CD14-positive monocyte (primary cell): ENCODE results near the gene CECR2. TPM values are rescaled to one million over a fixed set of nuclear protein-coding genes. Genes with fewer than 3 reads are reported as not detected.
A peak's percentile ranks its signal among the peaks of the same experiment; 100 is the strongest.

Source experiments
- DNase-seq, 3 donors: peaks; one replicate each; pipeline ENCODE4 v3.0.0-alpha.2; 2011 to 2022
- H2AFZ ChIP-seq: 2 replicates; pipeline ENCODE4 v1.6.0; 2012; ENCODE audit warnings: mild to moderate bottlenecking, low read depth, low read length, inconsistent platforms; ENCODE audit not compliant: insufficient read depth, poor library complexity, severe bottlenecking
- H3K27ac ChIP-seq, 2 donors: 1 replicate in 1 of 2; 2 replicates in 1 of 2; pipeline ENCODE4 v1.5.1; 2012 to 2013; ENCODE audit warnings: low read length in 2 of 2, control low read depth in 1 of 2, inconsistent platforms in 1 of 2, low read depth in 1 of 2, mild to moderate bottlenecking in 1 of 2
- H3K27me3 ChIP-seq, 2 donors: one replicate each; pipeline versions ENCODE4 v1.6.0 to v1.6.1; 2011 to 2013; ENCODE audit warnings: low read length in 2 of 2; ENCODE audit not compliant: control insufficient read depth in 2 of 2, insufficient read depth in 2 of 2
- H3K36me3 ChIP-seq, 2 donors: replicated peaks in 1 of 2; 1 replicate in 1 of 2; 2 replicates in 1 of 2; pipeline versions ENCODE4 v1.5.1 to v1.6.1; 2012 to 2013; ENCODE audit warnings: low read length in 2 of 2, control low read depth in 1 of 2, inconsistent platforms in 1 of 2, mild to moderate bottlenecking in 1 of 2; ENCODE audit not compliant: insufficient read depth in 2 of 2, control insufficient read depth in 1 of 2
- H3K4me1 ChIP-seq, 2 donors: 1 replicate in 1 of 2; 2 replicates in 1 of 2; pipeline versions ENCODE4 v1.5.1 to v1.6.1; 2012 to 2013; ENCODE audit warnings: low read length in 2 of 2, control low read depth in 1 of 2, inconsistent platforms in 1 of 2, mild to moderate bottlenecking in 1 of 2, moderate library complexity in 1 of 2; ENCODE audit not compliant: insufficient read depth in 2 of 2, control insufficient read depth in 1 of 2
- H3K4me2 ChIP-seq: replicated peaks from 2 replicates; pipeline ENCODE3; 2012; ENCODE audit warnings: low read length, moderate library complexity, mild to moderate bottlenecking; ENCODE audit not compliant: poor library complexity, severe bottlenecking; ENCODE audit errors: extremely low read depth
- H3K4me3 ChIP-seq, 3 experiments: fragments of 200-600 bp in 1 of 3; sonication (generic) in 1 of 3; replicated peaks in 1 of 3; 1 replicate in 2 of 3; 2 replicates in 1 of 3; pipeline ENCODE4 v1.5.1; 2011 to 2013; ENCODE audit warnings: low read length in 3 of 3, mild to moderate bottlenecking in 3 of 3, control low read depth in 2 of 3, low read depth in 2 of 3, inconsistent platforms in 1 of 3, moderate library complexity in 1 of 3
- H3K79me2 ChIP-seq: 2 replicates; pipeline ENCODE4 v1.6.0; 2012; ENCODE audit warnings: mild to moderate bottlenecking, control low read depth, inconsistent platforms, low read length, moderate library complexity; ENCODE audit not compliant: insufficient read depth
- H3K9ac ChIP-seq: 2 replicates; pipeline ENCODE4 v1.6.0; 2017; ENCODE audit warnings: low read length, mild to moderate bottlenecking; ENCODE audit not compliant: insufficient read depth, poor library complexity, severe bottlenecking
- H3K9me3 ChIP-seq, 2 donors: replicated peaks in 1 of 2; 1 replicate in 1 of 2; 2 replicates in 1 of 2; pipeline versions ENCODE4 v1.5.1 to v1.6.1; 2012 to 2013; ENCODE audit warnings: low read length in 2 of 2, control low read depth in 1 of 2; ENCODE audit not compliant: control insufficient read depth in 1 of 2, insufficient read depth in 1 of 2
- H4K20me1 ChIP-seq: 2 replicates; pipeline ENCODE4 v1.6.0; 2012; ENCODE audit warnings: mild to moderate bottlenecking, low read length, control low read depth, moderate library complexity; ENCODE audit not compliant: insufficient read depth
- H3K27ac Mint-ChIP-seq, 7 donors: one replicate each; pipeline ENCODE4 v1.8.0; 2020; ENCODE audit warnings: mild to moderate bottlenecking in 7 of 7, mixed read lengths in 7 of 7, moderate library complexity in 6 of 7, inconsistent platforms in 2 of 7
- H3K27me3 Mint-ChIP-seq, 3 donors: one replicate each; pipeline ENCODE4 v1.8.0; 2021 to 2022; ENCODE audit warnings: low read depth in 3 of 3, mild to moderate bottlenecking in 3 of 3, mixed read lengths in 3 of 3, moderate library complexity in 3 of 3, inconsistent platforms in 1 of 3
- H3K36me3 Mint-ChIP-seq, 2 donors: one replicate each; pipeline ENCODE4 v1.8.0; 2020; ENCODE audit warnings: mixed read lengths in 2 of 2, inconsistent platforms in 1 of 2, mild to moderate bottlenecking in 1 of 2
- H3K4me1 Mint-ChIP-seq: one replicate; pipeline ENCODE4 v1.8.0; 2020; ENCODE audit warnings: mild to moderate bottlenecking, mixed read lengths
- H3K4me3 Mint-ChIP-seq, 2 donors: one replicate each; pipeline ENCODE4 v1.8.0; 2020; ENCODE audit warnings: mild to moderate bottlenecking in 2 of 2, mixed read lengths in 2 of 2, moderate library complexity in 1 of 2
- H3K9me3 Mint-ChIP-seq, 7 donors: one replicate each; pipeline ENCODE4 v1.8.0; 2020 to 2022; ENCODE audit warnings: mixed read lengths in 7 of 7, mild to moderate bottlenecking in 6 of 7, moderate library complexity in 6 of 7, inconsistent platforms in 2 of 7
- CTCF ChIP-seq: fragments of 200-600 bp; IDR thresholded peaks from one replicate; pipeline ENCODE4 v1.8.0; 2022; ENCODE audit warnings: antibody characterized with exemption, mild to moderate bottlenecking
- WGBS: methylation state at CpG from one replicate; pipeline ENCODE4 v1.1.5; 2013; ENCODE audit warnings: missing lambda C conversion rate; ENCODE audit not compliant: insufficient coverage; 5-methylcytosine and 5-hydroxymethylcytosine counted together
- intact Hi-C, 2 donors: fragments of 100-400 bp; cut with micrococcal nuclease; formaldehyde crosslinking; loops; one replicate each; pipeline versions ENCODE4 v1.15.0 to v1.15.1; 2023
- polyA plus RNA-seq, 3 donors: library from polyadenylated mRNA; depleted of rRNA in 1 of 3; unstranded in 2 of 3; stranded (reverse) in 1 of 3; fragments of 300-500 nt in 2 of 3; fragments of >200 nt in 1 of 3; fragmentation: Illumina TruSeq in 2 of 3; gene quantifications; 1 replicate in 2 of 3; 2 replicates in 1 of 3; pipeline ENCODE4 v1.2.3, GENCODE V29; 2012 to 2021

Gene CECR2
- polyA plus RNA-seq, 3 donors = 0.02 to 0.29 (median 0.24) TPM

- Mint-ChIP-seq H3K27ac (no peak overlapping the region), H3K36me3 (peaks cover 0 to 7% of the 10 kb centered on the region in 2 donors), H3K4me3 (peak overlapping the region; percentile 65 to 87), H3K4me1 (peaks cover 22% of the 10 kb centered on the region), H3K9me3 (peaks cover 0 to 18% (median 7%) of the 10 kb centered on the region in 7 donors), H3K27me3 (peaks cover 77 to 90% (median 79%) of the 10 kb centered on the region in 3 donors)
- no peaks in the 10 kb centered on the region for H3K36me3 ChIP-seq
- H3K4me1 ChIP-seq = peaks cover 8 to 21% of the 10 kb centered on the region in 2 donors
- no peaks in the 10 kb centered on the region for H3K79me2 ChIP-seq
- peak overlapping the region; percentile 72 for H3K4me2 ChIP-seq
- H4K20me1 ChIP-seq = no peaks in the 10 kb centered on the region
- intact Hi-C loops = no loop called here
- H3K9ac ChIP-seq = no peak overlapping the region
- no peak for TF ChIP-seq CTCF
- no peak overlapping the region for H3K27ac ChIP-seq
- peak overlapping the region in 1 of 3 experiments; percentile 55 for H3K4me3 ChIP-seq
- no peak for DNase-seq
- peaks cover 0 to 20% of the 10 kb centered on the region in 2 donors for H3K9me3 ChIP-seq
- H3K27me3 ChIP-seq = peaks cover 62 to 76% of the 10 kb centered on the region in 2 donors
- peak overlapping the region; percentile 50 for H2AFZ ChIP-seq
- under 1% methylated on average over 37 of the region's 64 CpGs for WGBS
Observed at GRCh38 chr22:17368554-17369438, 464 bp upstream of the CECR2 start.

- Mint-ChIP-seq H3K36me3 (peaks cover 0 to 7% of the 10 kb centered on the region in 2 donors), H3K27me3 (peaks cover 75 to 85% (median 79%) of the 10 kb centered on the region in 3 donors), H3K27ac (no peak overlapping the region), H3K4me3 (peak overlapping the region in 1 of 2 donors; percentile 47), H3K4me1 (peaks cover 22% of the 10 kb centered on the region), H3K9me3 (peaks cover 0 to 21% (median 7%) of the 10 kb centered on the region in 7 donors)
- WGBS = 3% methylated on average over 71 of the region's 88 CpGs
- H3K4me1 ChIP-seq = peaks cover 8 to 21% of the 10 kb centered on the region in 2 donors
- peak overlapping the region in 1 of 3 experiments; percentile 56 for H3K4me3 ChIP-seq
- TF ChIP-seq CTCF = no peak
- no peak overlapping the region for H3K9ac ChIP-seq
- H3K79me2 ChIP-seq = no peaks in the 10 kb centered on the region
- no peak overlapping the region for H3K27ac ChIP-seq
- peak overlapping the region; percentile 72 for H3K4me2 ChIP-seq
- no peaks in the 10 kb centered on the region for H4K20me1 ChIP-seq
- H3K27me3 ChIP-seq = peaks cover 71 to 84% of the 10 kb centered on the region in 2 donors
- peak overlapping the region; percentile 46 for H2AFZ ChIP-seq
- intact Hi-C loops = no loop called here
- H3K36me3 ChIP-seq = no peaks in the 10 kb centered on the region
- no peak for DNase-seq
- H3K9me3 ChIP-seq = peaks cover 0 to 20% of the 10 kb centered on the region in 2 donors
Observed at GRCh38 chr22:17370026-17370765, 936 bp downstream of the CECR2 start.
